ENCODE data around the gene POP4.

The POP4 gene

DNA sequence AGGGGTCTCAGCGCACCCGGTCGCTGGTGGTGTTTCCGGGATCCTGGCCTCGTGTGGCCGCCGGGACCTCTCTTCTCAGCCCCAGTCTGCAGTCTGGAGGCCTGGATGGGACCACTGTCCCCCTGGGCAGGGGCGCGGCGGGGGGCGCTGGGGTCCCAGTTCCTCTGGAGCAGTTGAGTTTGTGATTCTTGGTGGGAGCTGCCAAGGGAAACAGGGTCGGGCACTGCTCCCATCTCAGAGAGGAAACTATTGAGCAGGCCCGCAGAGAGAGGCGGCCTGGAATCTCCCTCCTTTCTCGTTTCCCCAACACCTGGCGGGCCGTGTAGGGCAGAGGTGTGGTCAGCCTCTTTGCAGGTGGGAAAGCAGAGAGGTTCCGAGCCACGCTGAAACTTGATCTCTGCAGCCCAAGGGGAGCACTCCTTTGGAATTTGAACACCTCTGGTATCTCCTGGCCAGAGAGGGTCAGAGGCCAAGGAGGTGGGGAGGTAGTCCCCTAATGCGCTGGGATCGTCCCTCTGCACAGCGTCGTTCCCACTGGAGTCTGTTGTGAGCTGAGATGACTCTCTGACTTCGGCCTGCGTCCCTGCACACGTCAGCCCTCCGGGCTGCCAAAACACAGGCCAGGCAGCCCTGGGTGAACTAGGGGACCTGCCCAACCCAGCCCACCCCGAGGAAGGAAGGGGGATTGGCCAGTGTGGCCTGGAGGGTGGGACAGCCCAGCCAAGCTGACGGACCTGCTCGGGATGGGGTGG, 59.9 kb downstream of the POP4 start:
- no peak for DNase-seq

All from SIG-M5 (cell line).